Right ventricle myocardium inferior (tissue), 1 donor: ENCODE measurements around the gene MYORG. TPM values are rescaled to one million over a fixed set of nuclear protein-coding genes. Genes with fewer than 3 reads are reported as not detected.

Experiments used
- ATAC-seq: fragments of 200-7000 bp; cut with Tn5 transposase; one replicate; pipeline ENCODE4 v1.9.1; 2020; ENCODE audit warnings: mild to moderate bottlenecking, moderate library complexity
- DNase-seq: peaks from one replicate; pipeline ENCODE4 v3.0.0; 2021; ENCODE audit errors: missing footprints
- intact Hi-C: fragments of 100-400 bp; cut with DNase I; formaldehyde crosslinking; loops from one replicate; pipeline ENCODE4 v1.11.0; 2022
- total RNA-seq: library from RNA; stranded (reverse); fragmentation: NEBNext Ultra II Directional; extraction: Animal tissue kit (Norgen Biotek cat#: 25700); gene quantifications from one replicate; pipeline ENCODE4 v1.2.1, GENCODE V29; 2021
- donor health status: DM: no; HTN: yes; CAD: no; lungs with severe emphysema.

MYORG gene
- total RNA-seq, 1 donor from 2014 or later = 9.0 TPM

DNA sequence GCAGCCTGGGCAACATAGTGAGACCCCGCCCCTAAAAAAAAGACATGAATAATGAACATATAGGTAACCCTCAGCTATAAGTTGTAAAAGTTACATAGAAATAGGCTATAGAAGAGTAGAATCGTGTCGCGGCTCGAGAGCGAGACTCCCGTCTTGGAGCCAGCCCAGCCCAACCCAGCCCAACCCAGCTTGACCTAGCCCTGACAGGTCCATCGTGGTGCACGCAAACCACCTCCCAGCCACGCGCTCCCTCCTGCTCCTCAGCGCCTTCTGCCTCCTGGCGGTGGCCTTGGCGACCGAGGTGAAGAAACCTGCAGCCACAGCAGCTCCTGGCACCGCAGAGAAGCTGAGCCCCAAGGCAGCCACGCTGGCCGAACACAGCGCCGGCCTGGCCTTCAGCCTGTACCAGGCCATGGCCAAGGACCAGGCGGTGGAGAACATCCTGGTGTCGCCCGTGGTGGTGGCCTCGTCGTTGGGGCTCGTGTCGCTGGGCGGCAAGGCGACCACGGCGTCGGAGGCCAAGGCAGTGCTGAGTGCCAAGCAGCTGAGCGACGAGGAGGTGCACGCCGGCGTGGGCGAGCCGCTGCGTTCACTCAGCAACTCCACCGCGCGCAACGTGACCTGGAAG lies 58.4 kb downstream of the MYORG start:
- intact Hi-C loops = no loop called here
- no peak for DNase-seq
- no peak for ATAC-seq

DNA sequence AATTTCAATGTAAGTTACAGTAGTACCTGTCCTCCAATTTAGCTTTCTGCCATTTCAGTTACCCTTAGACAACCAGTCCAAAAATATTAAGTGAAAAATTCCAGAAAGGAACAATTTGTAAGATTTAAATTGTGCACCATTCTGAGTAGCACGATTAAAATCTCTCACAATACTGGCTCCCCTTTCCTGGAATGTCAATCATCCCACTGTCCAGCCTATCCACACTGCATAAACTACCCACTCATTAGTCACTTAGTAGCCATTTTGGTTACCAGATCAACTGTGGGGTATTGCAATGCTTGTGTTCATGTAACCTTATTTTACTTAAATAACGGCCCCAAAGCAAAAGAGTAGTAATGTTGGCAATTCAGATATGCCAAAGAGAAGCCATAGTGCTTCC lies 59.3 kb downstream of the MYORG start:
- DNase-seq (no peak), ATAC-seq (no peak)
- intact Hi-C loops = no loop called here

Other genes starting within 250 kb of the MYORG start
- gene UBAP1, start 197.9 kb downstream of the MYORG start, total RNA-seq = 48.9 TPM
- 0.78 TPM for gene KIF24, start 47.6 kb downstream of the MYORG start, total RNA-seq
- gene NUDT2, start 47.3 kb downstream of the MYORG start, total RNA-seq = 19.7 TPM
- 27.2 TPM for gene FAM219A, start 81.7 kb upstream of the MYORG start, total RNA-seq
- not detected for gene DNAI1, start 81.9 kb upstream of the MYORG start, total RNA-seq
- 0.51 TPM for gene ENHO, start 146.1 kb upstream of the MYORG start, total RNA-seq
- 8.7 TPM for gene CNTFR, start 212.8 kb upstream of the MYORG start, total RNA-seq
- 38.3 TPM for gene RPP25L, start 235.2 kb upstream of the MYORG start, total RNA-seq
- 133 TPM for gene DCTN3, start 243.6 kb upstream of the MYORG start, total RNA-seq